Spleen (tissue), 11 donors: Measurements from ENCODE around the gene BATF2. TPM values are rescaled to one million over a fixed set of nuclear protein-coding genes. Genes with fewer than 3 reads are reported as not detected.

Experiments used
- DNase-seq: peaks from one replicate; pipeline ENCODE4 v3.0.0-alpha.2; 2020
- H3K27ac ChIP-seq, 8 donors: fragments of 200-600 bp; sonication (generic) in 7 of 8; 1 replicate in 4 of 8; 2 replicates in 4 of 8; pipeline versions ENCODE4 v1.5.0 to v1.8.0; 2016 to 2021; ENCODE audit warnings: inconsistent platforms in 4 of 8, mild to moderate bottlenecking in 4 of 8, moderate library complexity in 1 of 8
- H3K27me3 ChIP-seq, 7 donors: fragments of 200-600 bp; sonication (generic) in 6 of 7; replicated peaks in 1 of 7; 1 replicate in 4 of 7; 2 replicates in 3 of 7; pipeline versions ENCODE4 v1.5.0 to v1.8.0; 2016 to 2021; ENCODE audit warnings: inconsistent platforms in 3 of 7, mild to moderate bottlenecking in 1 of 7
- H3K36me3 ChIP-seq, 6 donors: fragments of 200-600 bp; sonication (generic) in 5 of 6; 1 replicate in 4 of 6; 2 replicates in 2 of 6; pipeline versions ENCODE4 v1.5.0 to v1.8.0; 2016 to 2021; ENCODE audit warnings: inconsistent platforms in 2 of 6
- H3K4me1 ChIP-seq, 6 donors: fragments of 200-600 bp; sonication (generic) in 5 of 6; 1 replicate in 3 of 6; 2 replicates in 3 of 6; pipeline versions ENCODE4 v1.5.0 to v1.8.0; 2016 to 2021; ENCODE audit warnings: inconsistent platforms in 3 of 6
- H3K4me3 ChIP-seq, 8 donors: fragments of 200-600 bp; sonication (generic) in 7 of 8; 1 replicate in 4 of 8; 2 replicates in 4 of 8; pipeline versions ENCODE4 v1.5.0 to v1.8.0; 2016 to 2021; ENCODE audit warnings: inconsistent platforms in 4 of 8, mild to moderate bottlenecking in 4 of 8, moderate library complexity in 2 of 8
- H3K9me3 ChIP-seq, 8 donors: fragments of 200-600 bp; sonication (generic) in 7 of 8; 1 replicate in 4 of 8; 2 replicates in 4 of 8; pipeline versions ENCODE4 v1.5.0 to v1.8.0; 2016 to 2021; ENCODE audit warnings: inconsistent platforms in 4 of 8
- POLR2A ChIP-seq, 3 donors: fragments of 450-650 bp; IDR thresholded peaks; one replicate each; pipeline ENCODE4 v1.5.1; 2017; ENCODE audit warnings: antibody characterized with exemption in 3 of 3, mild to moderate bottlenecking in 1 of 3
- POLR2AphosphoS5 ChIP-seq, 3 donors: sonication (generic); formaldehyde crosslinking; IDR thresholded peaks; one replicate each; pipeline ENCODE4 v1.5.1; 2017; ENCODE audit warnings: antibody characterized with exemption in 3 of 3
- WGBS, 5 donors: extraction: QIAGEN DNeasy Blood & Tissue Kit in 3 of 5; methylation state at CpG; one replicate each; pipeline versions ENCODE4 v1.1.5 to v1.1.7; 2013 to 2018; 5-methylcytosine and 5-hydroxymethylcytosine counted together
- intact Hi-C: fragments of 100-400 bp; cut with DNase I; formaldehyde crosslinking; loops from one replicate; pipeline ENCODE4 v1.15.0; 2023; ENCODE audit warnings: low total_unique reads
- microRNA-seq, 3 donors: library from miRNA; unstranded; fragments of <30 nt; microRNA quantifications; one replicate each; pipeline versions ENCODE4 to v1.1.0, GENCODE V29; 2019 to 2020
- polyA plus RNA-seq, 3 donors: library from polyadenylated mRNA; stranded (reverse); fragments of 200-250 nt; gene quantifications; one replicate each; pipeline ENCODE4 v1.2.1, GENCODE V29; 2013
- small RNA-seq, 4 donors: library from RNA; depleted of rRNA; stranded (forward); fragments of <200 nt; gene quantifications; one replicate each; pipeline ENCODE3, GENCODE V24; 2016
- total RNA-seq, 7 donors: library from RNA; depleted of rRNA in 3 of 7; stranded (reverse); fragments of >200 nt in 3 of 7; fragmentation: NEBNext Ultra II Directional in 4 of 7; extraction: Animal tissue kit (Norgen Biotek cat#: 25700) in 4 of 7; gene quantifications; one replicate each; pipeline versions ENCODE4 v1.1.0 to v1.2.1, GENCODE V29; 2016 to 2021
- TF ChIP-seq, protein P1 (sequence below), 11 experiments: fragments of 200-600 bp in 7 of 11; fragments of 450-650 bp in 4 of 11; sonication (generic) in 4 of 11; IDR thresholded peaks in 8 of 11; conservative IDR thresholded peaks in 3 of 11; 1 replicate in 7 of 11; 2 replicates in 4 of 11; pipeline versions ENCODE4 v1.4.0 to v1.8.0; 2016 to 2021; ENCODE audit warnings: antibody characterized with exemption in 11 of 11, inconsistent platforms in 4 of 11, mild to moderate bottlenecking in 1 of 11
- donor health status: healthy with polysubstance abuse.
- donor health status: DM: no; HTN: no; CAD: no; lungs with moderate emphysema.
- donor health status: DM: no; HTN: no; CAD: no.
- donor health status: Bipolar disorder and iron deficiency.
- donor health status: healthy.
- donor health status: DM: no; HTN: no; CAD: no.
- donor health status: DM: yes; HTN: yes; CAD: no.

The BATF2 gene
- total and polyA plus RNA-seq, 10 donors = 4.3 to 23.1 (median 16.0) TPM

- H3K27ac ChIP-seq = no peak overlapping the region
- H3K4me3 ChIP-seq = no peak overlapping the region
- H3K27me3 ChIP-seq = peaks cover 0 to 5% (median 0%) of the 10 kb centered on the region in 7 donors
- DNase-seq = no peak
- 53 to 64% (median 58%) methylated on average over 3 of the region's 3 CpGs for WGBS, 5 donors
- intact Hi-C loops = no loop called here
- H3K9me3 ChIP-seq = no peaks in the 10 kb centered on the region
- no peaks in the 10 kb centered on the region for H3K36me3 ChIP-seq
- TF ChIP-seq, protein P1, sequence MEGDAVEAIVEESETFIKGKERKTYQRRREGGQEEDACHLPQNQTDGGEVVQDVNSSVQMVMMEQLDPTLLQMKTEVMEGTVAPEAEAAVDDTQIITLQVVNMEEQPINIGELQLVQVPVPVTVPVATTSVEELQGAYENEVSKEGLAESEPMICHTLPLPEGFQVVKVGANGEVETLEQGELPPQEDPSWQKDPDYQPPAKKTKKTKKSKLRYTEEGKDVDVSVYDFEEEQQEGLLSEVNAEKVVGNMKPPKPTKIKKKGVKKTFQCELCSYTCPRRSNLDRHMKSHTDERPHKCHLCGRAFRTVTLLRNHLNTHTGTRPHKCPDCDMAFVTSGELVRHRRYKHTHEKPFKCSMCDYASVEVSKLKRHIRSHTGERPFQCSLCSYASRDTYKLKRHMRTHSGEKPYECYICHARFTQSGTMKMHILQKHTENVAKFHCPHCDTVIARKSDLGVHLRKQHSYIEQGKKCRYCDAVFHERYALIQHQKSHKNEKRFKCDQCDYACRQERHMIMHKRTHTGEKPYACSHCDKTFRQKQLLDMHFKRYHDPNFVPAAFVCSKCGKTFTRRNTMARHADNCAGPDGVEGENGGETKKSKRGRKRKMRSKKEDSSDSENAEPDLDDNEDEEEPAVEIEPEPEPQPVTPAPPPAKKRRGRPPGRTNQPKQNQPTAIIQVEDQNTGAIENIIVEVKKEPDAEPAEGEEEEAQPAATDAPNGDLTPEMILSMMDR (IDR thresholded peaks at IDR 0.05 in 8 of 11, conservative IDR thresholded peaks at IDR 0.05 in 3 of 11) = no peak
- TF ChIP-seq POLR2AphosphoS5 (IDR thresholded peaks at IDR 0.05) (no peak), POLR2A (IDR thresholded peaks at IDR 0.05) (no peak)
- H3K4me1 ChIP-seq = no peaks in the 10 kb centered on the region
Measured at GRCh38 chr11:64959498-64959897, 37.3 kb downstream of the BATF2 start.

DNA sequence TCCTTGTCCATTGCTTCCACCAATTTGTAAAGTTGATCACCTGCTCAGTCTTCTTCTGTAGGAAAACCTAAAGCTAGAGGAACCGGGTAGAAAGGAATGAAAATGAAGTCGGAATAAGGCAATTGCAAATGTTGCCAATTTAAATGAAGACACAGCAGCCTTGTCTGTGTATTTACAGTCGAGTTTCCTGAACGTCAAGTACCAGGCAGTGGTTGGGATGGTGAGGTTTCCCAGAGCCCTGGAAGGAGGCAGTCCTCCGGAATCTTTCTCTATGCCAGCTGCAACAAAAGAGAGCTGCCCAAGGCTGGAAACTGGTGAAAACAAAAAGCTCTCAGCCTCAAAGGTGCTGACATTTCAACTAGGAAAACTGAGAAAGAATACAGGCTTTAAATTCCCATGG, 42.6 kb downstream of the BATF2 start:
- Histone ChIP-seq H3K27me3 (peaks cover 0 to 5% (median 0%) of the 10 kb centered on the region in 7 donors), H3K4me3 (no peak overlapping the region), H3K27ac (no peak overlapping the region), H3K9me3 (no peaks in the 10 kb centered on the region), H3K4me1 (no peaks in the 10 kb centered on the region), H3K36me3 (no peaks in the 10 kb centered on the region)
- DNase-seq = no peak
- WGBS, 5 donors = 45 to 67% (median 59%) methylated on average over 5 of the region's 5 CpGs
- no peak for TF ChIP-seq POLR2AphosphoS5 (IDR thresholded peaks at IDR 0.05)
- TF ChIP-seq, protein P1 (IDR thresholded peaks at IDR 0.05 in 8 of 11, conservative IDR thresholded peaks at IDR 0.05 in 3 of 11) = no peak
- no peak for TF ChIP-seq POLR2A (IDR thresholded peaks at IDR 0.05)
- intact Hi-C loops = no loop called here

DNA sequence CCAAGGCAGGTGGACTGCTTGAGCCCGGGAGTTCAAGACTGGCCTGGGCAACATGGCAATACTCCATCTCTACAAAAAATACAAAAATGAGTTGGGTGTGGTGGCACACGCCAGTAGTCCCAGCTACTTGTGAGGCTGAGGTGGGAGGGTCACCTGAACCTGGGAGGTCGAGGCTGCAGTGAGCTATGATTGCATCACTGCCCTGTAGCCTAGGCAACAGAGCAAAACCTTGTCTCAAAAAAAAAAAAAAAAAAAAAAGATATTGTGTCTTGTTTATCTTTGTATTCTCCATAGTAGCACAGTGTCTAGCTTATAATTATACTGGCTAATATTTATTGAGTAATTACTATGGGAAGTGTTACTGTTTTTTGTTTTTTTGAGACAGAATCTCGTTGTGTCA, 45.2 kb downstream of the BATF2 start:
- intact Hi-C loops = no loop called here
- H3K4me1 ChIP-seq = no peaks in the 10 kb centered on the region

DNA sequence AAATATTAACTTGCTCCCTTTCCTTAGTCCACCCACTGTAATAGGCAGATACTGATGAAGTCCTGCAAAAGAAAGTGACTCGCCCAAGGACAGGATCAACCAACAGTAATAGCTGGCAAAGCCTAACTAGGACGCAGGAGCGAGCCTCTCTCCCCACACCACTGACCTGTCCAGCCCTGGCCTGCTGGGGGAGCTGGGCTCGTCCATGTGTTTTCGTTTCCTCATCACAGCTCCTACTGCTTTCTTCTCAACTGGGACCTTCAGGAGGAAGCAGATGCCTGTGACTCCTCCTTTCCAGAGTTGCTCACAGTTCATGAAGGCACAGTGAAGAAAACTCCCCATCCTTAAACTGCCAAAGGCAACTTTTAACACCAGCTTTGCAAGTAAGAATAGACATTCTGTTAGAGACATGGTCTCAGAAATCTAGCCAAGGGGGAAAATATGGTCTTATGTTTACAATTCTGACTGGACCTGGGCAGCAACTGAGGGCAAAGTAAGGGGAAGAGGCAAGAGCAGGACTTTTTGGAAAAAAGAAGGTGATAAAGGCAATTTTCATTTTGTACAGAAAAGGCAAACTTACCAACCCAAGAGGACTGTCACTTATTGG, 49.5 kb downstream of the BATF2 start:
- no peak overlapping the region for H3K27ac ChIP-seq
- no peak overlapping the region for H3K4me3 ChIP-seq
- no peaks in the 10 kb centered on the region for H3K36me3 ChIP-seq
- DNase-seq = no peak
- TF ChIP-seq, protein P1 (IDR thresholded peaks at IDR 0.05 in 8 of 11, conservative IDR thresholded peaks at IDR 0.05 in 3 of 11) = no peak
- TF ChIP-seq POLR2A (IDR thresholded peaks at IDR 0.05) = no peak
- TF ChIP-seq POLR2AphosphoS5 (IDR thresholded peaks at IDR 0.05) = no peak
- H3K9me3 ChIP-seq = no peaks in the 10 kb centered on the region
- intact Hi-C loops = no loop called here
- WGBS, 5 donors = 60 to 68% (median 65%) methylated on average over 5 of the region's 5 CpGs
- peaks cover 0 to 6% (median 0%) of the 10 kb centered on the region in 7 donors for H3K27me3 ChIP-seq
- no peaks in the 10 kb centered on the region for H3K4me1 ChIP-seq

More for the DNA sequence above, 45.2 kb downstream of the BATF2 start:
- TF ChIP-seq POLR2A (IDR thresholded peaks at IDR 0.05) = no peak
- TF ChIP-seq POLR2AphosphoS5 (IDR thresholded peaks at IDR 0.05) = no peak
- TF ChIP-seq, protein P1 (IDR thresholded peaks at IDR 0.05 in 8 of 11, conservative IDR thresholded peaks at IDR 0.05 in 3 of 11) = no peak
- no peaks in the 10 kb centered on the region for H3K27me3 ChIP-seq
- no peaks in the 10 kb centered on the region for H3K9me3 ChIP-seq
- H3K4me3 ChIP-seq = no peak overlapping the region
- no peak overlapping the region for H3K27ac ChIP-seq
- 72 to 82% (median 76%) methylated on average over 4 of the region's 4 CpGs for WGBS, 5 donors
- DNase-seq = no peak
- H3K36me3 ChIP-seq = no peaks in the 10 kb centered on the region

Small RNA genes within 50 kb of the gene (microRNA-seq; reads per million reads assigned to microRNA genes)
- gene MIR6879 = 1.1 to 2.5 (median 1.8) reads per million in 3 donors

Small RNA genes within 50 kb of the gene (small RNA-seq; reads per million reads assigned to genes)
- gene MIR6879 (0 to 0.08 (median 0) reads per million in 4 donors), gene SNX15 (0 reads per million in 4 donors)

Other genes starting within 250 kb of the BATF2 start
- 1 to 10 TPM; 2.7 to 7.2 (median 5.1) TPM for gene PYGM, start 237.0 kb downstream of the BATF2 start, total RNA-seq
- gene PYGM, start 237.0 kb downstream of the BATF2 start, polyA plus RNA-seq = 1 to 10 TPM; 1.7 to 2.4 (median 2.1) TPM
- 100 to 1,000 TPM; 359 to 585 (median 458) TPM for gene SF1, start 218.4 kb downstream of the BATF2 start, total RNA-seq
- gene SF1, start 218.4 kb downstream of the BATF2 start, polyA plus RNA-seq = 100 to 1,000 TPM in 2 of 3 donors, 10 to 100 TPM in 1; 54.2 to 140 (median 121) TPM
- 100 to 1,000 TPM in 1 of 7 donors, 10 to 100 TPM in 6; 41.5 to 106 (median 57.4) TPM for gene MAP4K2, start 193.8 kb downstream of the BATF2 start, total RNA-seq
- gene MAP4K2, start 193.8 kb downstream of the BATF2 start, polyA plus RNA-seq = 10 to 100 TPM; 40.8 to 70.8 (median 63.8) TPM
- gene MEN1, start 186.4 kb downstream of the BATF2 start, total RNA-seq = 10 to 100 TPM; 20.1 to 33.6 (median 28.2) TPM
- 10 to 100 TPM; 17.8 to 27.6 (median 20.5) TPM for gene MEN1, start 186.4 kb downstream of the BATF2 start, polyA plus RNA-seq
- 1 to 10 TPM; 1.9 to 4.6 (median 2.6) TPM for gene CDC42BPG, start 152.3 kb downstream of the BATF2 start, total RNA-seq
- gene CDC42BPG, start 152.3 kb downstream of the BATF2 start, polyA plus RNA-seq = 1 to 10 TPM in 2 of 3 donors, under 1 TPM in 1; 0.74 to 2.0 (median 1.0) TPM
- 100 to 1,000 TPM; 117 to 337 (median 201) TPM for gene EHD1, start 118.3 kb downstream of the BATF2 start, total RNA-seq
- gene EHD1, start 118.3 kb downstream of the BATF2 start, polyA plus RNA-seq = 10 to 100 TPM; 51.9 to 93.9 (median 53.7) TPM
- 10 to 100 TPM; 32.7 to 57.3 (median 40.3) TPM for gene ATG2A, start 79.8 kb downstream of the BATF2 start, total RNA-seq
- 10 to 100 TPM; 14.3 to 30.3 (median 28.8) TPM for gene ATG2A, start 79.8 kb downstream of the BATF2 start, polyA plus RNA-seq
- gene PPP2R5B, start 72.3 kb downstream of the BATF2 start, total RNA-seq = 10 to 100 TPM; 21.9 to 45.1 (median 30.4) TPM
- 10 to 100 TPM; 10.8 to 25.4 (median 15.2) TPM for gene PPP2R5B, start 72.3 kb downstream of the BATF2 start, polyA plus RNA-seq
- not detected for gene GPHA2, start 61.1 kb downstream of the BATF2 start, total RNA-seq
- gene GPHA2, start 61.1 kb downstream of the BATF2 start, polyA plus RNA-seq = 1 to 10 TPM in 2 of 3 donors, under 1 TPM in 1; 0.89 to 4.4 (median 1.2) TPM
- gene MAJIN, start 24.9 kb downstream of the BATF2 start, total RNA-seq = under 1 TPM in 4 of 7 donors, not detected in 3; 0.40 to 0.98 (median 0.86) TPM
- gene MAJIN, start 24.9 kb downstream of the BATF2 start, polyA plus RNA-seq = 1 to 10 TPM in 2 of 3 donors, under 1 TPM in 1; 0.59 to 2.6 (median 1.5) TPM
- 10 to 100 TPM; 44.5 to 76.5 (median 54.8) TPM for gene ARL2, start 17.2 kb upstream of the BATF2 start, total RNA-seq
- gene ARL2, start 17.2 kb upstream of the BATF2 start, polyA plus RNA-seq = 100 to 1,000 TPM in 1 of 3 donors, 10 to 100 TPM in 2; 53.0 to 110 (median 69.9) TPM
- 10 to 100 TPM; 14.6 to 21.6 (median 17.3) TPM for gene SNX15, start 30.5 kb upstream of the BATF2 start, total RNA-seq
- gene SNX15, start 30.5 kb upstream of the BATF2 start, polyA plus RNA-seq = 10 to 100 TPM; 10.8 to 17.1 (median 11.6) TPM
- gene SAC3D1, start 44.2 kb upstream of the BATF2 start, total RNA-seq = 1 to 10 TPM; 5.7 to 9.9 (median 6.6) TPM
- 10 to 100 TPM in 1 of 3 donors, 1 to 10 TPM in 2; 5.2 to 11.9 (median 8.9) TPM for gene SAC3D1, start 44.2 kb upstream of the BATF2 start, polyA plus RNA-seq
- 10 to 100 TPM; 13.0 to 45.2 (median 23.3) TPM for gene NAALADL1, start 61.6 kb upstream of the BATF2 start, total RNA-seq
- gene NAALADL1, start 61.6 kb upstream of the BATF2 start, polyA plus RNA-seq = 10 to 100 TPM; 19.2 to 19.5 (median 19.2) TPM
- 10 to 100 TPM in 1 of 7 donors, 1 to 10 TPM in 6; 2.4 to 11.1 (median 7.0) TPM for gene CDCA5, start 87.1 kb upstream of the BATF2 start, total RNA-seq
- gene CDCA5, start 87.1 kb upstream of the BATF2 start, polyA plus RNA-seq = 1 to 10 TPM; 1.5 to 5.9 (median 4.6) TPM
- 10 to 100 TPM; 23.5 to 43.7 (median 29.1) TPM for gene ZFPL1, start 87.3 kb upstream of the BATF2 start, total RNA-seq
- 10 to 100 TPM; 25.8 to 52.0 (median 40.0) TPM for gene ZFPL1, start 87.3 kb upstream of the BATF2 start, polyA plus RNA-seq
- gene VPS51, start 99.2 kb upstream of the BATF2 start, total RNA-seq = 100 to 1,000 TPM; 103 to 570 (median 146) TPM
- gene VPS51, start 99.2 kb upstream of the BATF2 start, polyA plus RNA-seq = 100 to 1,000 TPM; 118 to 157 (median 152) TPM
- gene TM7SF2, start 114.9 kb upstream of the BATF2 start, total RNA-seq = 10 to 100 TPM in 6 of 7 donors, 1 to 10 TPM in 1; 8.9 to 29.7 (median 13.9) TPM
- 10 to 100 TPM; 14.1 to 16.9 (median 14.5) TPM for gene TM7SF2, start 114.9 kb upstream of the BATF2 start, polyA plus RNA-seq
- 10 to 100 TPM in 4 of 7 donors, 1 to 10 TPM in 3; 7.9 to 16.4 (median 10.2) TPM for gene ZNHIT2, start 120.7 kb upstream of the BATF2 start, total RNA-seq
- gene ZNHIT2, start 120.7 kb upstream of the BATF2 start, polyA plus RNA-seq = 10 to 100 TPM; 19.1 to 21.1 (median 19.2) TPM
- gene FAU, start 125.2 kb upstream of the BATF2 start, total RNA-seq = 1,000 to 10,000 TPM in 1 of 7 donors, 100 to 1,000 TPM in 6; 528 to 1,008 (median 809) TPM
- 1,000 to 10,000 TPM; 1,501 to 2,170 (median 2,090) TPM for gene FAU, start 125.2 kb upstream of the BATF2 start, polyA plus RNA-seq
- 10 to 100 TPM; 31.9 to 51.2 (median 40.8) TPM for gene MRPL49, start 125.3 kb upstream of the BATF2 start, total RNA-seq
- gene MRPL49, start 125.3 kb upstream of the BATF2 start, polyA plus RNA-seq = 10 to 100 TPM; 20.0 to 42.4 (median 30.8) TPM
- gene SYVN1, start 137.5 kb upstream of the BATF2 start, total RNA-seq = 100 to 1,000 TPM in 5 of 7 donors, 10 to 100 TPM in 2; 90.9 to 152 (median 110) TPM
- gene SYVN1, start 137.5 kb upstream of the BATF2 start, polyA plus RNA-seq = 10 to 100 TPM; 35.1 to 62.8 (median 53.6) TPM
- not detected for gene SPDYC, start 173.3 kb upstream of the BATF2 start, total RNA-seq
- gene SPDYC, start 173.3 kb upstream of the BATF2 start, polyA plus RNA-seq = under 1 TPM in 1 of 3 donors, not detected in 2; 0.11 TPM
- 100 to 1,000 TPM; 135 to 203 (median 161) TPM for gene CAPN1, start 185.0 kb upstream of the BATF2 start, total RNA-seq
- gene CAPN1, start 185.0 kb upstream of the BATF2 start, polyA plus RNA-seq = 100 to 1,000 TPM in 1 of 3 donors, 10 to 100 TPM in 2; 61.6 to 111 (median 73.3) TPM